Measurements from ENCODE around the gene CEBPE.

DNA sequence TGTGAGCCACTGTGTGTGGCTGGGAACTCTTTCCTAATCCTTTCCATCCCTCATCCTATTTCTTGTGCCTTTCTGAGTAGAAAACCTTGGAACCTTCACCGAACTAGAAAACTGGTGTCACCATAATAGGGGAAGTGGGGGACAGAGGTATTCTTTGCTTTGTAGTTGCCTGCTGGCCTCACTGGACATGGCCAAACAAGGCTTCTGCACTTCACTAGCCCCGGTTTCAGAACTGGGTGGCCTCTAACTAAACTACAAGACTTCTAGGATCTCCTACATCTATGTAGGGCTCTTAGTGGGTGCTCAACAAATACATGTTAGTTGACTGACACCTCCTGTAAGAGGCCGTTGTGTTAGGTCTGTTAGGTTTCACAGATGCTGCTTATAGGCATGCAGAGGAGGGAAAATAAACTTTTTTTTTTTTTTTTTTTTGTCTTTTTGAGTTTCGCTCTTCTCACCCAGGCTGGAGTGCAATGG is 13.7 kb downstream of the CEBPE start:
- TF ChIP-seq, protein P1, sequence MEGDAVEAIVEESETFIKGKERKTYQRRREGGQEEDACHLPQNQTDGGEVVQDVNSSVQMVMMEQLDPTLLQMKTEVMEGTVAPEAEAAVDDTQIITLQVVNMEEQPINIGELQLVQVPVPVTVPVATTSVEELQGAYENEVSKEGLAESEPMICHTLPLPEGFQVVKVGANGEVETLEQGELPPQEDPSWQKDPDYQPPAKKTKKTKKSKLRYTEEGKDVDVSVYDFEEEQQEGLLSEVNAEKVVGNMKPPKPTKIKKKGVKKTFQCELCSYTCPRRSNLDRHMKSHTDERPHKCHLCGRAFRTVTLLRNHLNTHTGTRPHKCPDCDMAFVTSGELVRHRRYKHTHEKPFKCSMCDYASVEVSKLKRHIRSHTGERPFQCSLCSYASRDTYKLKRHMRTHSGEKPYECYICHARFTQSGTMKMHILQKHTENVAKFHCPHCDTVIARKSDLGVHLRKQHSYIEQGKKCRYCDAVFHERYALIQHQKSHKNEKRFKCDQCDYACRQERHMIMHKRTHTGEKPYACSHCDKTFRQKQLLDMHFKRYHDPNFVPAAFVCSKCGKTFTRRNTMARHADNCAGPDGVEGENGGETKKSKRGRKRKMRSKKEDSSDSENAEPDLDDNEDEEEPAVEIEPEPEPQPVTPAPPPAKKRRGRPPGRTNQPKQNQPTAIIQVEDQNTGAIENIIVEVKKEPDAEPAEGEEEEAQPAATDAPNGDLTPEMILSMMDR (IDR thresholded peaks at IDR 0.05 in 2 of 3, conservative IDR thresholded peaks at IDR 0.05 in 1 of 3; ENCODE audit: borderline replicate concordance in 1 of 3, insufficient read depth in 1 of 3, low read depth in 2 of 3, low read length in 2 of 3), result no peak
- TF ChIP-seq POLR2A (IDR thresholded peaks at IDR 0.05; ENCODE audit: borderline replicate concordance, extremely low read depth, insufficient read depth, insufficient read length) (no peak), POLR2AphosphoS5 (IDR thresholded peaks at IDR 0.05; ENCODE audit: low read depth, low read length) (no peak)
- TF ChIP-seq, protein P2, sequence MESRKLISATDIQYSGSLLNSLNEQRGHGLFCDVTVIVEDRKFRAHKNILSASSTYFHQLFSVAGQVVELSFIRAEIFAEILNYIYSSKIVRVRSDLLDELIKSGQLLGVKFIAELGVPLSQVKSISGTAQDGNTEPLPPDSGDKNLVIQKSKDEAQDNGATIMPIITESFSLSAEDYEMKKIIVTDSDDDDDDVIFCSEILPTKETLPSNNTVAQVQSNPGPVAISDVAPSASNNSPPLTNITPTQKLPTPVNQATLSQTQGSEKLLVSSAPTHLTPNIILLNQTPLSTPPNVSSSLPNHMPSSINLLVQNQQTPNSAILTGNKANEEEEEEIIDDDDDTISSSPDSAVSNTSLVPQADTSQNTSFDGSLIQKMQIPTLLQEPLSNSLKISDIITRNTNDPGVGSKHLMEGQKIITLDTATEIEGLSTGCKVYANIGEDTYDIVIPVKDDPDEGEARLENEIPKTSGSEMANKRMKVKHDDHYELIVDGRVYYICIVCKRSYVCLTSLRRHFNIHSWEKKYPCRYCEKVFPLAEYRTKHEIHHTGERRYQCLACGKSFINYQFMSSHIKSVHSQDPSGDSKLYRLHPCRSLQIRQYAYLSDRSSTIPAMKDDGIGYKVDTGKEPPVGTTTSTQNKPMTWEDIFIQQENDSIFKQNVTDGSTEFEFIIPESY (IDR thresholded peaks at IDR 0.05; ENCODE audit: extremely low read depth, insufficient replicate concordance, low read length), result no peak
